HG03520 (cell line): ENCODE measurements around the gene NYNRIN.

Experiments used
- ATAC-seq: cut with Tn5 transposase; IDR thresholded peaks from one replicate; pipeline ENCODE4 v1.9.1; 2021; ENCODE audit warnings: mild to moderate bottlenecking, moderate library complexity; ENCODE audit not compliant: unreplicated experiment

Gene NYNRIN

DNA sequence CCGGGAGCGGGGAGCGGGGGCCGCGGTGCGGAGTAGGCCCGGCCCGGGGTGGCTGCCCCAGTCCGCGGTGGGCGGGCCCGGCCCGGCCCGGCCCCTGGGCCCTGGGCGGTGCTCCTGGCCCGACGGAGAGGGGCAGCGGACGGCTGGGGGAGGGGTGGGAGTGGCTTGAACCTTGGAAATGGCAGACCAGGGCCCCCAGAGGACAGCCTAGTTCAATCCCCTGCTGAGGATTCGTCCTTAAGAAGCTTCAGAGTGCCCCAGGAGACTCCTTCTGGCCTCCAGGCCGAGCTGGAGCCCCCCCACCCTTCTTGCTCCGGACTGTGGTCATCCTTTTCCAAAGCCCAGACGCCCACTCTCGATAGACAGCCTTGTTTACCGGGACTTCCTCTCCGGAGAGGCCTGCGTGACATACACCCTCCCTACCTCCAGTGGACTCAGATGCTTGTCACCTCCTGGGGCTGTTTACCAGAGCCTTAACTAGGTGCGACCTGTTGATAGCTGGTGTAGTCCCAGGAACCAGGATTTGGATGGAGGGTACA, 31.4 kb downstream of the NYNRIN start:
- ATAC-seq = peak; percentile 45

- ATAC-seq = no peak
Observed at GRCh38 chr14:24430682-24431568, 32.1 kb downstream of the NYNRIN start.

- peak; percentile 57 for ATAC-seq
Observed at GRCh38 chr14:24431569-24432258, 32.9 kb downstream of the NYNRIN start.

- ATAC-seq = no peak
Observed at GRCh38 chr14:24432259-24433131, 33.7 kb downstream of the NYNRIN start.

DNA sequence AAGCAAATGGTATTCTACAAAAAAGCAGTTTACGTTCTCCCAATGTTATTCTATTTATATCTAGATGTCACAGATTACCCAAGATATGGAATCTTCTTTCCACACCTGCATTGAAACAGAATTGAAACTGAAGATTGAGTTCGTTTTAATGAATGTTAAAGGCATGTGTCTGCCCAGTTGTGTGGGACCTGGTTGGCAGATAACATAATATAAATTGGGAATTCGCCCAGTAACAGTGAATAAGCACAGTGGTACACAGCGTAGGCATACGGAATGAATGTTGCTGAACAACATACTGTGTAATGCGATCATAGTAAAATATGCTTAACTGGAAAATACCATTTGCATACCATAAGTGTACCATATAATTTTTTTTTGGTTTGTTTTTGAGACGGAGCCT, 35.2 kb downstream of the NYNRIN start:
- no peak for ATAC-seq

DNA sequence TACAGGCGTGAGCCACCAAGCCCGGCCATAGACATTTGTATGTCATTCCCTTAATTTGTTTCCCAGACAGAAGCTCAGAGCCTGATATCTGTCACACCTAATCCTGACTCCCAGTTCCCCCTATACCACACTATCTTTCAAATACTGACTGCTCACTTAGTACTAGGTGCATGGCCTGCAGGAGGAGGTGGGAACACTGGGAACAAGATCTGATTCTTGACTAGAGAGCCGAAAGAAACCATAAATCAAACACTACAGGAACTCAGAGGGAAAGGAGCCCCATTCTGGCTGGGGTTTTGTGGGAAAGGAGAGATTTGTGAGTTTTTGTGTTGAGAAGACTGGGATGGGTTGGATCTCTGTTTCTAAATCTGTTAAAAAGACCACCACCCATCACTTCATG, 35.9 kb downstream of the NYNRIN start:
- no peak for ATAC-seq

DNA sequence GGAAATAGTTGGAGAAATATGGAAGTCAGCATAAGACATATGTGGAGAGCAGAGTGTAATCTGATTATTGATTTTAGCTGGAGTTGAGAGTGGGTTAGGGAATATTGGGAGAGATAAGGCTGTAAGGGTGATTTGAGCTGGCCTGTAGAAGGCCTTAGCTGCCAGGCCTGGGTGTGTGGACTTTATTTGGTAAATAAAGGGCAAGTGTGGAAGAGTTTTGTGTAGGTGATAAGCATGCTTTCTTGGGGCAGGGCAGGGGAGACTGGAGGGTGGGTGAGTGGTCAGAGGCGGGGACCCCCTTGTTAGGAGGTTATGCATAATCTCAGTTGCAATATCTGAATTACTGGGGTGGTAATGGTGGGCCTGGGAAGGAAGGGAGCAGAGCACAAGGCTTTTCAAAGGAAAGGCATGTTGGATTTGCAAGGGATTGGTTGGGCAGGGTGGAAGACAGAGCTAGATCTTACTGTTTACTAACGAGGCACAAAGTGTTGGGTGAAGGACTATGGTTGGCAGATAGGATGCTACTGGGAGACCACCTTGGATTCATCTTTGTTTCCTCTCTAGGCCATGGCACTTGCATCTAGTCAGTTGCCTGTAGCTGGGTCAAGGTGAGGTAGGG, 36.5 kb downstream of the NYNRIN start:
- ATAC-seq = no peak

DNA sequence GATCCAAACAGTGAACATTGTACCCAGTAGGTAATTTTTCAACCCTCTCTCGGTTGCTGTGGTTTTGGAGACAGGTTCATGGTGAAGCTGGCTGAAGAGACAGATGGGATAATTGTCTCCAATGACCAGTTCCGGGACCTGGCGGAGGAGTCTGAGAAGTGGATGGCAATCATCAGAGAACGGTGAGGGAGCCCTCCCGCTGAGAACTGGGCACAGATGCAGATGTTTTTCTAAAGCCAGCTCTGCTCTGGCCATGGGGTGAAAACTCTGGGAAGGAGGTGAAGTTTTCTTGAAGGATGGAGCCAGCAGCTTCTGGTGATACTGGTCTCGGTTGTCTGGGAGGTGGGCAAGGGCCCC, 37.2 kb downstream of the NYNRIN start:
- ATAC-seq = no peak

- ATAC-seq = no peak
Observed at GRCh38 chr14:24436355-24437019, 37.7 kb downstream of the NYNRIN start.

- ATAC-seq = no peak
Observed at GRCh38 chr14:24437020-24437735, 38.4 kb downstream of the NYNRIN start.

DNA sequence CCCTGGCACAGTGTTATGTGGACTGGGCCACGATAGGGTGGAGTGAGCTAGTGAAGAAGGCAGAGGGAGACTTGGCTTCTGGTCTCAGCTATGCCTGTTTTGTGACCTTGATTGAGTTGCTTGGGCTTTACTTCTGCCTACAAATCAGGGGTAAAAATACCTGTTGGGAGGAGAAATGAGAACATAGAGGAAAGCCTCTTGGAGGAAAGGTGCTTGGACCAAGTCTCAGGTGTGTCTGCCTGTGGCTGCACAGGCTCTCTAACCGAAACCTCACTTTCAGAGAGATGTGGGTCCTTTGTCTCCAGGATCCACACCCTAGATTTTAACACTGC, 38.9 kb downstream of the NYNRIN start:
- ATAC-seq = no peak

DNA sequence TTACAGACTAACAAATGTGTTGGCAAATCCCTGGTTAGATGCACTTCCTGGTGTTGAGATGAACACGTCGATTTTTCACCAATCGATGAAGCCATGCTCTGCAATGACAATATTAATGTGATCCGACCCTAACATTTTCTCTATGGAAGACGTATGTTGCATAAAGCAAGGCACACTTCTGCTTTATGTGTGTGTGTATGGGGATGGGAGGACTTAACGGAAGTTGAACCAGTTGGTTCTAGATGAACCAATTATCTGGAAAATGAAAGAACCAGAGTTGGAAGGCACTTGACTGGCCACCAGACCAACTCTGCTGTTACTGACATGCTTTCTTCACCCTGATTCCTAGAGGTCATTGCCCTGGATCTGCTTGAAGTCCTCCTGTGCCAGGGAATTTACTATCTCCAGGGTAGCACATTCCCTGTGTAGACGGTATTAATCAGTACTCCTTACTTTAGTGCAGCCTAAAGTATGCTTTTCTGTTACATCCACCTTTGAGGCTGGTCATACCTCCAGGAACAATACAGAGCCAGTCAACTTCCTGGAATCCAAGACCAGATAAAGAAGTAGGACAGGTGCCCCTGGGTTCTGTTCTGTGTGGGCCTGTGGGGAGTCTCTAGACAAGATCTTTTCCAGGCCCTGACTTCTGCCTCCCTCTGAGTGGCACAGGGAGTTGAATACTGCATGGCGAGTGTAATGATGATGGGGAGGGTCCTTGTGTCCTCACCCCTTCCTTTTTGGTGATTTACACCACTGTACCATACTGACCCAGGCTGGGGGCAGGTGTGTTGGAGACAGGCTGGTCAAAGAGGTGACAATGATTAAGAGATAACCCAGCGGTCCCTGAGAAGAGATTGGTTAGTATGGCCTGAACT, 39.7 kb downstream of the NYNRIN start:
- no peak for ATAC-seq

DNA sequence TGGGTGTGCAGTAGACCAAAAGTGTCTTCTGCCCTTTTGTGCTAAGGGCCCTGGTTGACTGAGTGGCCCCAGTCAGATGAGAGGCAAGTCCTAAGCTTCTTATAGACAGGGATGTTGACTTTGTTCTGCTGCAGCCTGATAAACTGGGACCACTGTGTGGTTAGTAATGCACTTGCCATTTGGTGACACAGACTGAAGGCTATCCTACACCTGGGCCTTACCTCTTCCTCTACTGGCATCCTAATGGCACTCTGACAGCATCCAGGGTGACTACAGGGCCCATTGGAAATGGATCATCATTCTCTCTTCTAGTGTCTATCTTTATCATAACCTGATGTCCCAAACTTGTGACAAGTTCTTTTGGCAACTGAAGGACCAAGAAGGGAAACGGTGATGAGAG, 40.5 kb downstream of the NYNRIN start:
- ATAC-seq = no peak

DNA sequence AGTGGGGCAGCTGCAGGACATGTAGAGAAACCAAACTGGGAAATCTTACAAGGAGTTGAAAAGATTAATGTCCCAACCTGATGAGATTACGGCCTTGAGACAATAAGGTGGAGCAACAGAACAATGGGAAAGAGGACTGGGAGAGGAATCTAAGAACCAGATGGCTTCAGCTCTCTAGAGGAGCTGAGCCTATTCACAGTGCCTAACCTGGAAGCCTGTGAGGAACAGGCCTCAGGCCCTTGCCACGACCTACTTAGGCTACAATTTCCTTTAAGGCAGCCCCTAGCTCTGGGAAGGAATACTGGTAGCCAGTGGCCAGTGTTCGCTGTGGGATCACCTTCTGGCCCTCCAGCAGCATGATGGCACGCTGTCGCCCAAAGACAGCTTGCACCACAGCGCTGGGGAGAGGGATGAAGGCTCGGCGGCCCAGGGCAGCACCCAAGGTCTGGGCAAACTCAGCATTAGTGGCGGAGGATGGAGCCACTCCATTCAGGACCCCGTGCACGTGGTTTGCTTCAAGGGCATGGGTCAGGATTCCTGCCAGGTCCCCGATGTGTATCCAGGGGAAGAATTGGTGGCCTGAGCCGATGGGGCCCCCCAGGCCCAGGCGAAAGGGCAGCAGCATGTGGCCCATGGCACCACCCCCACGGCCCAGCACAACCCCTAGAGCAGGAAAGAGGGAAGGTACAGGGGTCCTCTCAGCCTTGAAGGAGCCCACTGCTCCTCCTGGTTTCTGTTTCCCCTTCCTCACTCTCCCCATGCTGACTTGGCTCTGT, 41.2 kb downstream of the NYNRIN start:
- ATAC-seq = no peak

GRCh38 chr14:24440606-24441399, 42.0 kb downstream of the NYNRIN start:
- no peak for ATAC-seq

DNA sequence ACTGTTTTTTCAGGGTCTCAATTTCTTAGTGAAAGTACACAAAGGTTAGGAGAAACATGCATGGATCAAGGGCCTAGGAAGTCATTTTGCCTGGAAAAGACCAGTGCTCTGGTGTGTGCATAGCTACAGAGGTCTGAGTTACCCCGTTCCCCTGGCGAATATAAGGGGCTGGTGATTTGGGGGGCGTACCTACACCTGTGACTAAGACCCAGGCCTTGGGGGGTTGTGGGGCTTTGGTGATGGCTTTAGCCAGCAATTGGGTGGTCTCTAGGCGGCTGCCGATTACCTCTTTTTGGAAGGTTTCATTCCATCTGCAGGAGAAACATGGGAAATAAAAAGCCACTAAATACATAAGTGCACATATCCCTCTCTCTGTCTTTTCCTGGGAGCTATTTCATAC, 42.7 kb downstream of the NYNRIN start:
- no peak for ATAC-seq

DNA sequence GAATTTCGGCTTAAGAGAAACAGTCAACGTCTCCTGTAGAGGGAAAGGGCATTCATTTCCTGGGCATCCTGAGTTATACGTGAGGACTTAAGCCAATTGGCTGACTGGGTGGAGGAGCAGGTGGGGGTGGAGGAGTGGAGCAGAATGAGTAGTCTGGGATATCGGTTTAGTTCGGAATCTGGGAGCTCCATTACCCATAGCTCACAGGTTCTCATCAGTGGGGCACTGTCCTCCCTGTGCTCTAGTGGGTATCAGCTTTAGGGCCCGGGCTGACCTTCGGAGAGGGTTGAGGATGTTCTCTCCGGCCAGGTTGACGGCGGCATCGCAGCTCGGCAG, 43.1 kb downstream of the NYNRIN start:
- ATAC-seq = no peak
